GM18511 (cell line): ENCODE results near the gene FMNL2.
"Not testable (repeated sequence)": the region's sequence is repeated elsewhere in the genome, so short reads cannot be mapped to it uniquely, and the experiment has no call there.

Experiments used
- ATAC-seq: cut with Tn5 transposase; IDR thresholded peaks from one replicate; pipeline ENCODE4 v1.9.1; 2021; ENCODE audit warnings: mild to moderate bottlenecking, moderate library complexity; ENCODE audit not compliant: unreplicated experiment

Gene FMNL2

GRCh38 chr2:152466980-152467676 lies 132.2 kb downstream of the FMNL2 start:
- peak; percentile 94 for ATAC-seq

- ATAC-seq = no peak
Observed at GRCh38 chr2:152467677-152468410, 132.9 kb downstream of the FMNL2 start.

- no peak for ATAC-seq
Observed at GRCh38 chr2:152468899-152469692, 134.1 kb downstream of the FMNL2 start.

- no peak for ATAC-seq
Observed at GRCh38 chr2:152470861-152471854, 136.2 kb downstream of the FMNL2 start.

- ATAC-seq = no peak
Observed at GRCh38 chr2:152472481-152472887, 137.5 kb downstream of the FMNL2 start.

- no peak for ATAC-seq
Observed at GRCh38 chr2:152473151-152473857, 138.3 kb downstream of the FMNL2 start.

- ATAC-seq = not testable (repeated sequence)
Observed at GRCh38 chr2:152474523-152474922, 139.5 kb downstream of the FMNL2 start.

GRCh38 chr2:152475982-152476381 lies 141.0 kb downstream of the FMNL2 start:
- no peak for ATAC-seq

GRCh38 chr2:152477347-152478092 lies 142.5 kb downstream of the FMNL2 start:
- no peak for ATAC-seq

GRCh38 chr2:152479282-152479681 lies 144.3 kb downstream of the FMNL2 start:
- no peak for ATAC-seq

GRCh38 chr2:152480821-152481399 lies 145.9 kb downstream of the FMNL2 start:
- ATAC-seq = no peak

- no peak for ATAC-seq
Observed at GRCh38 chr2:152481881-152482583, 147.1 kb downstream of the FMNL2 start.

- no peak for ATAC-seq
Observed at GRCh38 chr2:152483276-152484063, 148.5 kb downstream of the FMNL2 start.

- ATAC-seq = no peak
Observed at GRCh38 chr2:152485954-152486736, 151.2 kb downstream of the FMNL2 start.

- no peak for ATAC-seq
Observed at GRCh38 chr2:152486737-152487400, 151.9 kb downstream of the FMNL2 start.

- no peak for ATAC-seq
Observed at GRCh38 chr2:152488075-152488474, 153.1 kb downstream of the FMNL2 start.
